Choroid plexus epithelial cell (primary cell): ENCODE data around the gene FAM151B.

Source experiments
- DNase-seq: peaks from one replicate; pipeline ENCODE4 v3.0.0-alpha.2; 2010; ENCODE audit warnings: low read depth
- H3K4me3 ChIP-seq: 2 replicates; pipeline ENCODE4 v1.5.1; 2011; ENCODE audit warnings: low read depth, mild to moderate bottlenecking, control low read depth, low read length, moderate library complexity
- TF ChIP-seq, protein P1 (sequence below): conservative IDR thresholded peaks from 2 replicates; pipeline ENCODE4 v1.5.1; 2011; ENCODE audit warnings: low read depth, mild to moderate bottlenecking, control low read depth, inconsistent platforms, low read length, moderate library complexity

The FAM151B gene

DNA sequence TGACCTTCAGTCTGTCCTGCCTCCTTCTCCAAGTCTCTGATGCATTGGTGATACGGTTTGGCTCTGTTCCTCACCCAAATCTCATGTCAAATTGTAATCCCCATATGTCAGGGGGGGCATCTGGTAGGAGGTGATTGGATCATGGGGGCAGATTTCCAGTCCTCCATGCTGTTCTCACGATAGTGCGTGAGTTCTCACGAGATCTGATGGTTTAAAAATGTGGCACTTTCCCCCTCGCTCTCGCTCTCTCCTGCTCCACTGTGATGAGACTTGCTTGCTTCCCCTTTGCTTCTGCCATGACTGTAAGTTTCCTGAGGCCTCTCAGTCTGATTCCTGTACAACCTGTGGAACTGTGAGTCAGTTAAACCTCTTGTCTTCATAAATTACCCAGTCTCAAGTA lies 96.9 kb downstream of the FAM151B start:
- H3K4me3 ChIP-seq = no peak overlapping the region
- TF ChIP-seq, protein P1, sequence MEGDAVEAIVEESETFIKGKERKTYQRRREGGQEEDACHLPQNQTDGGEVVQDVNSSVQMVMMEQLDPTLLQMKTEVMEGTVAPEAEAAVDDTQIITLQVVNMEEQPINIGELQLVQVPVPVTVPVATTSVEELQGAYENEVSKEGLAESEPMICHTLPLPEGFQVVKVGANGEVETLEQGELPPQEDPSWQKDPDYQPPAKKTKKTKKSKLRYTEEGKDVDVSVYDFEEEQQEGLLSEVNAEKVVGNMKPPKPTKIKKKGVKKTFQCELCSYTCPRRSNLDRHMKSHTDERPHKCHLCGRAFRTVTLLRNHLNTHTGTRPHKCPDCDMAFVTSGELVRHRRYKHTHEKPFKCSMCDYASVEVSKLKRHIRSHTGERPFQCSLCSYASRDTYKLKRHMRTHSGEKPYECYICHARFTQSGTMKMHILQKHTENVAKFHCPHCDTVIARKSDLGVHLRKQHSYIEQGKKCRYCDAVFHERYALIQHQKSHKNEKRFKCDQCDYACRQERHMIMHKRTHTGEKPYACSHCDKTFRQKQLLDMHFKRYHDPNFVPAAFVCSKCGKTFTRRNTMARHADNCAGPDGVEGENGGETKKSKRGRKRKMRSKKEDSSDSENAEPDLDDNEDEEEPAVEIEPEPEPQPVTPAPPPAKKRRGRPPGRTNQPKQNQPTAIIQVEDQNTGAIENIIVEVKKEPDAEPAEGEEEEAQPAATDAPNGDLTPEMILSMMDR = no peak
- DNase-seq = no peak

DNA sequence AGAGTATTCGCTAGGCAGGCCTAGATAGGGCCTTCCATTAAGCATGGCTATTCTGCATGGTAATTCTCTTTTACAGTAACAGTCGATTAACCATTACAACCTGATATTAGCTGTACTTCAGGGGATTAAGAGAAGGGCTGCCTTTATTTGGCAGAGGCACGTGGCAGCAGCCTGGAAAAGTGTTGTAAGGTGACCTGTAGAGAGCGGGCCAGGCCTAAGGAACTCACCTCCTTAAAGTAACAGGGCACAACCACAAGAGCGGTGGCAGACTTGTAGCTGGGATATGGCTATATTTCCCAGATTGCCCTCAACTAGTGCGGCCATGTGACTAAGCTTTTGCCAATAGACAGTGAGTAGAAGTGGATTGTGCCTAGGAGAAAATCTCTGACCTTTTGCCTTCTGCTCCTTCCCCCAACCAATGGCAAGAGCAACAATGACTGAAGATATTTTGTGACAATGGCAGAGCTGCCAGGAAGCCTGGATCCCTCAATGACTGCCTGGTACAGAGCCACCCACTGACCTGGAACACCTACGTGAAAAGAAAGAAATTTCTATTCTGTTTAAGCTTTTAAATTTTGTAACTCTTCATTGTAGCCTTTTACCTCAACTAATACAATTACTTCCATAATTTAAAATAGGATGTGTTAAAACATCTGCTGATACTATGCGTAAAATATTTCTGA lies 101.1 kb downstream of the FAM151B start:
- TF ChIP-seq, protein P1 = no peak
- DNase-seq = no peak
- H3K4me3 ChIP-seq = no peak overlapping the region

DNA sequence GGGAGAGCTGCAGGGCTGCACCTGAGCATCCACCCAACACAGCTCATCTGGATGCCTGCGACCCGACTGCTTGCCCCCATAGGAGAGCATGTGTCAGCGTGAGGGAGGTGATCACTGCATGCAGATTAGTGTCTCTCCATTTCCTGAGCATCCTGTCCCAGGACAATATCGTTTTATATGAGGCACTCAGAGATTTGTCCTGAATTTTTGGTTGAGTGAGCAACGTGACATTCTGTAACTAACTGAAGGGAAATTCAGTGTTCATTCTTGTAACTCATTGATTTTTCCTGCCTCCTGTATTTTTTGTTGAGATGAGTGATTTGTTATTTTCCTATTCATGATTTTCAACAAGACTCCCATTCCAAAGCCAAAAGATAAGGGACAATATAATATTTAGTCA lies 102.9 kb downstream of the FAM151B start:
- TF ChIP-seq, protein P1 = no peak
- no peak overlapping the region for H3K4me3 ChIP-seq
- DNase-seq = no peak

DNA sequence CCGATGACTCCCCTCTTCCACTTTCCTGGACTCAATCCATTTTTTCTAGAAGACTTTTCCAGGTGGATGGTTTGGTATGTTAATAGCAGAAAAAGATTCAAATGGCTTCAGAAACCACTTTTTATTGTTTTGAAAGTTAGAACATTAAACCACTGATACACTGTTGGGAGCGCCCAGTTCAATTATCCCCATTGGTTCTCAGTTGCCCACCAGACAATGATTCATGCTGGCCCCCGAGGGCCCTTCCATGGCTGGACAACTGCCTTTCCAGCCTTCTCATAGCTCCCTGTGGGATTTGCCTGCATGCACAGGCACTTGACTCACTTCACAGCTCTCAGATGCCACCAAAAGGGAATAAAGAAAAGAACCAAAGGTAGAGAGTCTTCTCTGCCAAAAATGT lies 103.5 kb downstream of the FAM151B start:
- H3K4me3 ChIP-seq = no peak overlapping the region
- DNase-seq = no peak
- TF ChIP-seq, protein P1 = no peak

DNA sequence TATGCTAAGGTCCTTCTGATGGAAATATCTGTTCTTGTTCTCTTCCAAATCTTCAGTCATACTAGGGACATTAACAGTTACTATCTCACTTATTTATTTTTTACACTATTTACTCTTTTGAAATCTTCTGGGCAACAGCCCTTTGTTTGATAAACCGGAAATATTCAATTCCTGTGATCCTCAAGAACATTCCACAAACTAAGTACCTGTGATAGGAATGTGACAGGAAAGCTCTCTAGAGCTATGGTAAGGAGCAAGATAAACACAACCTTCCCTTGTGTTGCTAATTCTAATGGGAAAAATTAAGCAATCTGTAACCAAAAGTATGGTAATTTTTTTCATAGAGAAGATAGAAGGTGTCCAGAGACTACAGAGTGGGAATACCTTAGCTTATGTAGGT lies 104.2 kb downstream of the FAM151B start:
- TF ChIP-seq, protein P1 = no peak
- DNase-seq = no peak
- H3K4me3 ChIP-seq = no peak overlapping the region
